Body of pancreas (tissue), 4 donors: Measurements from ENCODE around the gene ADRB1. TPM values are rescaled to one million over a fixed set of nuclear protein-coding genes. Genes with fewer than 3 reads are reported as not detected.

Experiments used
- ATAC-seq: fragments of 150-250 bp; one replicate; pipeline ENCODE4 v1.9.1; 2016
- DNase-seq, 4 donors: peaks; one replicate each; pipeline ENCODE4 v3.0.0-alpha.2; 2019
- H3K27ac ChIP-seq, 4 donors: fragments of 200-600 bp; sonication (generic); 1 replicate in 3 of 4; 2 replicates in 1 of 4; pipeline versions ENCODE4 v1.5.1 to v1.6.1; 2016 to 2019; ENCODE audit warnings: mild to moderate bottlenecking in 1 of 4, mixed read lengths in 1 of 4, moderate library complexity in 1 of 4
- H3K27me3 ChIP-seq, 2 donors: fragments of 200-600 bp; sonication (generic); one replicate each; pipeline ENCODE4 v1.6.0; 2016; ENCODE audit warnings: mild to moderate bottlenecking in 1 of 2
- H3K36me3 ChIP-seq, 2 donors: fragments of 200-600 bp; sonication (generic); replicated peaks in 1 of 2; 2 replicates each; pipeline ENCODE4 v1.5.1; 2016; ENCODE audit warnings: low read depth in 2 of 2; ENCODE audit not compliant: insufficient read depth in 1 of 2
- H3K4me1 ChIP-seq: fragments of 200-600 bp; sonication (generic); one replicate; pipeline ENCODE4 v1.6.0; 2016
- H3K4me3 ChIP-seq, 2 donors: fragments of 200-600 bp; sonication (generic); 1 replicate in 1 of 2; 2 replicates in 1 of 2; pipeline ENCODE4 v1.5.1; 2016 to 2019
- H3K9me3 ChIP-seq, 3 donors: fragments of 200-600 bp; sonication (generic); 1 replicate in 2 of 3; 2 replicates in 1 of 3; pipeline ENCODE4 v1.5.1; 2016
- CTCF ChIP-seq, 7 experiments: fragments of 450-650 bp in 4 of 7; fragments of 200-600 bp in 3 of 7; sonication (generic) in 3 of 7; IDR thresholded peaks; one replicate each; pipeline ENCODE4 v1.5.1; 2016 to 2019; ENCODE audit warnings: antibody characterized with exemption in 7 of 7
- POLR2A ChIP-seq, 3 donors: fragments of 450-650 bp; IDR thresholded peaks; one replicate each; pipeline ENCODE4 v1.6.1; 2016; ENCODE audit warnings: antibody characterized with exemption in 3 of 3, mild to moderate bottlenecking in 2 of 3
- WGBS, 2 donors: methylation state at CpG; one replicate each; pipeline ENCODE4 v1.1.5; 2017; 5-methylcytosine and 5-hydroxymethylcytosine counted together
- intact Hi-C: fragments of 100-400 bp; cut with DNase I; formaldehyde crosslinking; loops from one replicate; pipeline ENCODE4 v1.15.1; 2023
- total RNA-seq, 2 donors: library from RNA; depleted of rRNA; stranded (reverse); fragments of >200 nt; gene quantifications; one replicate each; pipeline ENCODE4 v1.1.0, GENCODE V29; 2016

The ADRB1 gene
- total RNA-seq, 2 donors from 2014 or later = 1.0 to 8.6 TPM

- Histone ChIP-seq H3K4me3 (no peak overlapping the region), H3K36me3 (no peaks in the 10 kb centered on the region), H3K9me3 (no peaks in the 10 kb centered on the region), H3K27ac (no peak overlapping the region), H3K4me1 (no peaks in the 10 kb centered on the region), H3K27me3 (no peaks in the 10 kb centered on the region)
- TF ChIP-seq POLR2A (IDR thresholded peaks at IDR 0.05) (no peak), CTCF (IDR thresholded peaks at IDR 0.05) (no peak)
- no peak for ATAC-seq
- no peak for DNase-seq
- WGBS, 2 donors = 67 to 73% methylated on average over 3 of the region's 3 CpGs
- intact Hi-C loops = no loop called here
These were observed 15.7 kb upstream of the ADRB1 start for GRCh38 chr10:114027951-114028350.

- ATAC-seq = no peak
- 94 to 95% methylated on average over 4 of the region's 4 CpGs for WGBS, 2 donors
- Histone ChIP-seq H3K36me3 (no peaks in the 10 kb centered on the region), H3K4me3 (no peak overlapping the region), H3K27ac (no peak overlapping the region), H3K27me3 (no peaks in the 10 kb centered on the region), H3K9me3 (no peaks in the 10 kb centered on the region), H3K4me1 (no peaks in the 10 kb centered on the region)
- intact Hi-C loops = no loop called here
- TF ChIP-seq POLR2A (IDR thresholded peaks at IDR 0.05) = no peak
- no peak for TF ChIP-seq CTCF (IDR thresholded peaks at IDR 0.05)
- DNase-seq = no peak
These were observed 15.2 kb upstream of the ADRB1 start for GRCh38 chr10:114028425-114028824.

- H3K36me3 ChIP-seq = no peaks in the 10 kb centered on the region
- TF ChIP-seq CTCF (IDR thresholded peaks at IDR 0.05) = no peak
- TF ChIP-seq POLR2A (IDR thresholded peaks at IDR 0.05) = no peak
- DNase-seq = no peak
- no peaks in the 10 kb centered on the region for H3K27me3 ChIP-seq
- no peaks in the 10 kb centered on the region for H3K4me1 ChIP-seq
- intact Hi-C loops = no loop called here
- no peaks in the 10 kb centered on the region for H3K9me3 ChIP-seq
- no peak overlapping the region for H3K4me3 ChIP-seq
- no peak overlapping the region for H3K27ac ChIP-seq
- no peak for ATAC-seq
- 71 to 79% methylated on average over 4 of the region's 4 CpGs for WGBS, 2 donors
These were observed 14.0 kb upstream of the ADRB1 start for GRCh38 chr10:114029655-114030054.

GRCh38 chr10:114030140-114030539, 13.5 kb upstream of the ADRB1 start:
- no peak for TF ChIP-seq CTCF (IDR thresholded peaks at IDR 0.05)
- no peak for TF ChIP-seq POLR2A (IDR thresholded peaks at IDR 0.05)
- Histone ChIP-seq H3K27ac (no peak overlapping the region), H3K9me3 (no peaks in the 10 kb centered on the region), H3K4me3 (no peak overlapping the region), H3K4me1 (no peaks in the 10 kb centered on the region), H3K36me3 (no peaks in the 10 kb centered on the region), H3K27me3 (no peaks in the 10 kb centered on the region)
- 89 to 91% methylated on average over 6 of the region's 6 CpGs for WGBS, 2 donors
- DNase-seq (no peak), ATAC-seq (no peak)
- intact Hi-C loops = no loop called here

- Histone ChIP-seq H3K9me3 (no peaks in the 10 kb centered on the region), H3K4me3 (no peak overlapping the region), H3K36me3 (no peaks in the 10 kb centered on the region), H3K4me1 (no peaks in the 10 kb centered on the region), H3K27ac (no peak overlapping the region), H3K27me3 (no peaks in the 10 kb centered on the region)
- WGBS, 2 donors = 73 to 89% methylated on average over 6 of the region's 6 CpGs
- DNase-seq = no peak
- intact Hi-C loops = no loop called here
- no peak for ATAC-seq
- TF ChIP-seq CTCF (IDR thresholded peaks at IDR 0.05) (no peak), POLR2A (IDR thresholded peaks at IDR 0.05) (no peak)
These were observed 12.3 kb upstream of the ADRB1 start for GRCh38 chr10:114031073-114031972.
